AML-193 (cell line): ENCODE results near the gene GMEB1.
"Not testable (repeated sequence)": the region's sequence is repeated elsewhere in the genome, so short reads cannot be mapped to it uniquely, and the experiment has no call there.

Experiments
- DNase-seq, 2 experiments: peaks; one replicate each; lab custom pipeline; 2025; lab: John Stamatoyannopoulos, UW

Gene GMEB1

GRCh38 chr1:28750771-28751294 lies 82.2 kb downstream of the GMEB1 start:
- DNase-seq = not testable (repeated sequence)

DNA sequence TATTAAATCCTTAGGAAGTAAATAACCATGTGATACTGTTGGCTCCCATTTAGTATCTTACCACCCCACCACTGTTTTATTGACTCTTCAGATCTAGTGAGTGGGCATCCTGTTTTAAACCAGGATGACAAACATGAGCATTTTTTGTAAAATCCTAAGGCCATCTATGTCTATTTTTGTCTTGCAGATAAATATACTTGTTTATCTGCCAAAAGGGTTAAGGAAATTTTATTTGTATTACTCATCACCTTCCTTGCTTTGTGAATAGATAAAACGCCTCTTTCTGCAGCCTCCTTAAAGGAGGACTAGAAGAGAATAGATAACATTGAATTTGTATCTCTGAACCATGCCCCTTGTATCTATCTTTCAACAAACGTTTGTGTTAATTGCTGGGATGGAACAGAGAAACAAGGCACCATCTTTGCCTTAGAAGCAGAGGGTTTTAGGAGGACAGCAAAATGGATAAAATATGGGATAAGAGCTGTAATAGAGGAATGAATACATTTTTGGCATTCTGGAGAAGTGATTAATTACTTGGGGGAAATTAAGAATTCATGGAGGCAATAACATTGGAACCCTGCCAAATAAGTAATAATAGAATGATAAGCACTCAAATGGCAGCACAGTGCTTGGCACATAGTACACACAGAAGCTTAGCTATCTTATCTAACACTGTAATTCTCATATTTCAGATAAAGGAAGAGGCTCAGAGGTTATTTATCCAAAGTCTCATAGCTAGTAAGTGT lies 82.9 kb downstream of the GMEB1 start:
- no peak for DNase-seq

GRCh38 chr1:28755701-28756100 lies 87.1 kb downstream of the GMEB1 start:
- no peak for DNase-seq

GRCh38 chr1:28756846-28757245 lies 88.3 kb downstream of the GMEB1 start:
- no peak for DNase-seq

GRCh38 chr1:28758420-28758819 lies 89.8 kb downstream of the GMEB1 start:
- no peak for DNase-seq

GRCh38 chr1:28759257-28759656 lies 90.7 kb downstream of the GMEB1 start:
- no peak for DNase-seq

- DNase-seq = no peak
These were observed 92.6 kb downstream of the GMEB1 start for GRCh38 chr1:28761189-28761588.

DNA sequence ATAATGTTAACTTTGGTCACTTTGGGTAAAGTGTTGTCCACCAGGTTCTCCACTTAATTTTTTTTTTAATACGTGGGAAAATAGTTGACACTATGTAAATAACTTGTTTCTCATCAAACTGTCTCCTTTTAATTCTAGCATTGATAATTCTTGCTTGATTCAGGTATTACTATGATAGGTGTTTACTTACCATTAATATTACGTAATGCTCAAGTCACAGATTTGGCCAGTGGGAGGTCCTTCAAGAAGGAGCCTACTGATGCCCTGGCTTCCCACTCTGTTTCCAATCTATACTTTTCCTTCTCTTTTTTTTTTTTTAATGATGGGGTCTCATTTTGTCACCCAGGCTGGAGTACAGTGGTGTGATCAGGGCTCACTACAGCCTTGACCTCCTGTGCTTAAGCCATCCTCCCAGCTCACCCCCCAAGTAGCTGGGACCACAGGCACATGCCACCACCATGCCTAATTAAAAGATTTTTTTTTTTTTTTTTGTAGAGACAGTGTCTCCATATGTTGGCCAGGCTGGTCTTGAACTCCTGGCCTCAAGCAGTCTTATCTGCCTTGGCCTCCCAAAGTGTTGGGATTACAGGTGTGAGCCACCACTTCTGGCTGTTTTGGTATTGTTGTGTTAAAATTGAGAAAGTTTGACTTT lies 98.1 kb downstream of the GMEB1 start:
- DNase-seq = no peak
